Measurements from ENCODE around the gene SRM.
"Not testable (repeated sequence)": the region's sequence is repeated elsewhere in the genome, so short reads cannot be mapped to it uniquely, and the experiment has no call there.

SRM gene

DNA sequence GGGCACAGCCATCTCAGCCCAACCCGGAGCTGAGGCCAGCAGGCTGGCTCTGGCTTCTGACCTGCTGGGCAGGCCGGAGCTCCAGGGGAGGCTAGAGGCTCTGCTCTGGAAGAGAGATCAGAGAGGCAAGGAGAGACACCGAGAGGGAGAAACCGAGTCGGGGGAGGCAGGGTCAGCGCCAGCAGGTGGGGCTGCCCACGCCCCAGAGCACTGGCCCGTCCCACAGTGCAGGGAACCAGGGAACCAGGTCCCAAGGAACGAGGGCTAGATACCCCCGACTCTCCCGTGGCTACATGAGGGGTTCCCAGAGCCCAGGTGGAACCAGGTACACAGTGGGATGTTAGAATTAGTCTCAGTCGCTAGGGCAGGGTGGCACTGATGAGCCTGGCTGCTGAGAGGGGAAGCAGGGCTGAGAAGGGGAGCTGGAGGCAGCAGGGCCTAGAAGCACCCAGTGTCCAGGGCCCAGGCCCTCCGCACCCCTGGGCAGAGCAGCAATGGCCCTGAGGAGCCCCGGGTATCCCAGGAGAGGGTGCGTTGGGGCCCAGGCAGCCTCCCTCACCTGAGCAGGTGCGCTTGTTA is 14.9 kb downstream of the SRM start:
- no peak for DNase-seq (ENCODE audit: low read depth in 2 of 2)

DNA sequence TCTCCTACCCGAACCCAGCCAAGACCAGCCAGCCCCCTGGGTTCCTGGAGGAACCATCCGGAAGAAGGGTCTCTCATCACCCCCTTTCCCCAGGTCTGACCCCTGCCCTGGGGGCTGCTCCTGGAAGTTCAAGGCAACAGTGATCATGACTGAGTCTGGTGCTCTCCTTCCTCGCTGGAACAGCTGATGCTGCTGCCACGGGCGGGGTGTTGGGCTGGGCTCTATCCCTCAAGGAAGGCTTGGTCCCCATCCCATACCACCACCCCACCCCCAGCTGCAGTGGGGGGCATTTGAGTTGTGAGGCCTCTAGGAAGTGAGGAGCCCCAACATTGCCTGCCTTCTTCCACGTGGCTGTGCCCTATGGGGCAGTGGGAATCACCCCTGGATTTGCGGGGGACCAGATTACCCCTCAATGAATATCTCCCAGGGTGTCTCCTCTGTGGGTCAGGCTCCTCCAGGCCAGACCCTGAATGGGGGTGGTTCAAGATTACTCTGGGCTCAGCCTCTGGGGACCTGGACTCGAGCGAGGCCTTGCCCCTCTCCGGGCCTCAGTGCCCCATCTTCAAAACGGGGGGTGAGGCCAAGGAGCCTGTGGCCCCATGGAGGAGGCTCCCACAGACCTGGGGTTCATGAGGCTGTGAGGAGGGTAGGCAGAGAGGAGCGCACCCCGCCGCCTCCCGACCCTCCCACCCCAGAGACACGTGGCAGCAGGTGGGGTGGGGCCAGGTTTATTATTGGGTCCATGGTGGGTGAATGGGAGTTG is 15.6 kb downstream of the SRM start:
- no peak for DNase-seq (ENCODE audit: low read depth in 2 of 2)

- DNase-seq (ENCODE audit: low read depth in 2 of 2): no peak
These were observed 16.6 kb downstream of the SRM start for GRCh38 chr1:11042995-11043874.

DNA sequence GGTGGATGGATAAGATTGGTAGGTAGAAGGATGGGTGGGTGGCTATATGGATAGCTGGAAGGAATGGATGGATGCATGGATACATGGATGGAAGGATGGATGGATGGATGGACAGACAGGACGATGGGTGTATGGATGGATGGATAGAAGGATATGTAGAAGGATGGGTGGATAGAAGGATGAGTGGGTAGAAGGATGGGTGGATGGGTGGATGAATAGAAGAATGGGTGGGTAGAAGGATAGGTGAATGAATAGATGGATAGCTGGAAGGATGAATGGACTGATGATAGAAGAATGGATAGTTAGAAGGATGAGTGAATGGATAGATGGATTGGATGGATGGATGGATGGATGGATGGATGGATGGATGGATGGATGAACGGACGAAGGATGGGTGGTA is 17.8 kb downstream of the SRM start:
- no peak for DNase-seq (ENCODE audit: low read depth in 2 of 2)

DNA sequence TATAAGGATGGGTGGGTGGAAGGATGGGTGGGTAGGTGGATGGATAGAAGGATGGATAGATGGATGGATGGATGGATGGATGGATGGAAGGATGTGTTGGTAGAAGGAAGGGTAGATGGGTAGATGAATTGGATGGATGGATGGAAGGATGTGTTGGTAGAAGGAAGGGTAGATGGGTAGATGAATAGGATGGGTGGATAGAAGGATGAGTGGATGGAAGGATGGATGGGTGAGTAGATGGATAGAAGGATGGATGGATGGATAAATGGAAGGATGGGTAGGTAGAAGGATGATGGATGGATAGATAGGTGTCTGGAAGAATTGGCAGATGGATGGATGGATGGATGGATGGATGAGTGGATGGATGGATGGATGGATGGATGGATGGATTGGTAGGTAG is 18.8 kb downstream of the SRM start:
- no peak for DNase-seq (ENCODE audit: low read depth in 2 of 2)

- DNase-seq (ENCODE audit: low read depth in 2 of 2): not testable (repeated sequence)
These were observed 19.8 kb downstream of the SRM start for GRCh38 chr1:11040105-11040429.

DNA sequence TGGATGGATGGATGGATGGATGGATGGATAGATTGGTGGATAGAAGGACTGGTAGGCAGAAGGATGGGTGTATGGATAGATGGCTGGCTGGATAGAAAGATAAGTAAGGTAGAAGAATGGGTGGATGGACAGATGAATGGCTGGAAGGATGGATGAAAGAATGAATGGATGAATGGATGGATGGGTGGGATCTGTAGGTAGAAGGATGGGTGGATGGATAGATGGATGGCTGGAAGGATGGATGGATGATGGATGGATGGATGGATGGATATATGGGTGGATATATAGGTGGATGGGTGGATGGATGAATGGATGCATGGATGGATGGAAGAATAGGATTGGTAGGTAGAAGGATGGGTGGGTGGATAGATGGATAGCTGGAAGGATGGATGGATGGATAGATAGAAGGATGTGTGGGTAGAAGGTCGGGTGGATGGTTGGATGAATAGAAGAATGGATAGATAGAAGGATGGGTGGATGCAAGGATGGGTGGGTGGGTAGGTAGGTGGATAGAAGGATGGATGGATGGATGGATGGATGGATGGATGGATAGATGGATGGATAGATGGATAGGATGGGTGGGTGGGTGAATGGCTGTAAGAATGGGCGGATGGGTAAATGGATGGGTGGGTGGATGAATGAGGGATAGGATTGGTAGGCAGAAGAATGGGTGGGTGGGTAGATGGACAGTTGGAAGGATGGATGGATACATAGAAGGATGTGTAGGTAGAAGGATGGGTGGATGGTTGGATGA is 20.3 kb downstream of the SRM start:
- DNase-seq (ENCODE audit: low read depth in 2 of 2): no peak

DNA sequence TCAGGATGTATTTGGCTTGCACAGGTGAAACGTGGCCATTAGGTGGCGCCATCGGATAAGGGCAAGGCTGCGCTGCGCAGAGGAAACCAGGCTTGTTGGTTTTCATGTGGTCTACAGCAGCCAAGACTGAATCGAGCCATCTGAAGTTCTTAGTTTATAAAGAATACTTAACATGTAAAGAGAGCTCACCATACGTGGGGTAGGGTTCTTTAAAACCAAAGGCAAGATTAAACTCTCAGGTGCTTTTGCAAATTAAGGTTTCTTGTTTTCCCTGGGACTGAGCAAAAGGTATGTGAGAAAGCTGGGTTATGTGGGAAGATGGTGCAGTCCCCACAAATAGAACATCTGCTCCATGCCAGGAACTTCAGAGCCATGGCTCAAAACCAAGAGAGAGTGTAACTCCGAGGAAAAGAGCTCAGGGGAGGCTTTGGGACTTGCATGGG is 22.1 kb downstream of the SRM start:
- DNase-seq (ENCODE audit: low read depth in 2 of 2): peak; percentile 72 to 80

- DNase-seq (ENCODE audit: low read depth in 2 of 2): not testable (repeated sequence)
These were observed 22.6 kb downstream of the SRM start for GRCh38 chr1:11037019-11037739.

DNA sequence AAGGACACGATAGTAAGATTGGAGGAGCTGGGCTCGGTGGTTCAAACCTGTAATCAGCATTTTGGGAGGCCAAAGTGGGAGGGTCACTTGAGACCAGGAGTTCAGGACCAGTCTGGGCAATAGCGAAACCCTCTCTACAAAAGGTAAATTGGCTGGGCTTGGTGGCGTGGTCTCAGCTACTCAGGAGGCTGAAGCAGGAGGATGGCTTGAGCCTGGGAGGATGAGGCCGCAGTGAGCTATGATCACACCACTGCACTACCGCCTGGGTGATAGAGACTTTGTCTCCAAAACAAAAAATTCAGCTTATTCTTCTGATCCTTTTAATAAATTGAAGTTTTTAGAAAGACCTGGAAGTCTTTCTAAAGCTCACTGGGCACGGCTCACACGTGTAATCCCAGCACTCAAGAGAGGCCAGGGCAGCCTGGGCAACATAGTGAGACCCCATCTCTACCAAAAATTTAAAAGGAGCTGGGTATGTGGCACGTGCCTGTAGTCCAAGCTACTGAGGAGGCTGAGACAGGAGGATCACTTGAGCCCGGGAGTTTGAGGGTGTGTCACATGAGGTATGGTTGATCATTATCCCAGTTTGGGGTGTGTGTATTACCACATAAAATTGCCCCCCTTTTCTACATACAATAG is 28.1 kb downstream of the SRM start:
- DNase-seq (ENCODE audit: low read depth in 2 of 2): no peak

GRCh38 chr1:11030865-11031264 is 29.0 kb downstream of the SRM start:
- DNase-seq (ENCODE audit: low read depth in 2 of 2): no peak

- no peak for DNase-seq (ENCODE audit: low read depth in 2 of 2)
These were observed 31.8 kb downstream of the SRM start for GRCh38 chr1:11028018-11028417.

DNA sequence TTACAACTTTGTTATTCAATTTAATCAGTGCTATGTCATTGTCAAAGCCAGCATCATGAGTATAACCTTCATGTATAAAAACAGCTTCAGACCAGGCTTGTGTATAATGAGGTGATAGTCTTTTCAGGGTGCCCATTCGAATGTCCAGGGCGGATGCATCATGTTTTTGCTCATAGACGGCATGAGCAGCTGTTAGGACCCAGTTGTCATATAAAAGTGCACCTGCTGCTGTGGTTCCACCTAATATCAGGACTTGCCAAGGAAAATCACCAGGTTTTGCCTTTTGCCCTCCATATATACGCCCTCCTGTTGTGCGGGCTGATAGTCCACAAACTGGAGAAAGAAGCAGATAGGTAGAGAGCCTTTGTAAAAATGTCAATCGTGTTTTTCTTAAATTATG is 32.5 kb downstream of the SRM start:
- no peak for DNase-seq (ENCODE audit: low read depth in 2 of 2)

DNA sequence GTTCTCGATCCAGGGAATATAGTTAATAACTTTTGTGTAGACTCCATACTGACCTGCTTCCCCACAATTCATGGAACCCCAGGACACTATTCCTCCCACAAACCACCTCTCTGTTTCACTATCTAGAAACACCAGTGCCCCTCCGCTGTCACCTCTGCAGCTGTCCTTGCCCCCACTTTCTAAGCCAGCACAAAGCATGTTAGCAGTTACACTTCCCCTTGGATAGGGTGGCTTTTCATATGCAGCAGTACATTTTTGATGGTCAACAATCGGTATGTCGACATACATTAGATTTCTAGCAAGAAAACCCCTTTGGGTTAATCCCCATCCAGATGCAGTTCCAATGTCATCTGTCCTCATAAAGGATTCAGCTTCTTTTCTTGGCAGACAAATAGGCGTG is 32.9 kb downstream of the SRM start:
- no peak for DNase-seq (ENCODE audit: low read depth in 2 of 2)

DNA sequence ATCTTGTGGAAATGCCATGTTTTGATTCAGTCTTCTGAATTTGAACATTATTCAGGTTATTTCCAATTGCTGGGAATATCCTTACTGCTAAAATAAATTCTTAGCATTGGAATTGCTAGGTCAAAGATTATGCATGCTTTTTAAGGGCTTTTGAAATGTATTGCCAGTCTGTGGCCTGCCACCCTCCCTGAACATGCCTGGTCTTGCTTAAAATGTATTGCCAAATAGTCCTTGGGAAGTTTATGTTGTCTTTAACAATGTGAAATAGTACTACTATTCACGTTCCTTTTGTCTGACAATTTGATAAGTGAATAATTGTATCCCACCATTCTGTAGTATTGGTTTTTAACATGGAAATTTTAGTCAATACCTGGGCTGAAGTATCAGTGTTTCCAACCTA is 33.8 kb downstream of the SRM start:
- no peak for DNase-seq (ENCODE audit: low read depth in 2 of 2)

DNA sequence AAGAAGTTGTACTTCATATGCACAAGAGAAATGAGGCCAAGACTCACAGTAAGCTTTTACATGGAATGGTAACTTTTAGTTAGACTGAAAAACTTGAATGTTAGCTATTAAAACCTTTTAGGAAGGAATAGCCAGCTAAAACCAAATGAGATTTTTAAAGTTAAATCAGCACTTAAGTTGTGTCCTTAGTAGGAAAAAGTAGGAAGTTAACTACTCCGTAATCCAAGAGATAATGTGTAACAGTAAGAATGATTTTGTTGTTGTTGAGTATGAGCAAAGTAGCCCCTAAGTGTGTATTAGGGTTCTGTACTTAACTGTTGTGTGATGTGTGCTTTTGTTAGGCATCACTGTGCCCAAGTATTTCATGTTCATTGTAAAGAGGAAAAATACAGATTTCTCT is 34.2 kb downstream of the SRM start:
- DNase-seq (ENCODE audit: low read depth in 2 of 2): no peak

DNA sequence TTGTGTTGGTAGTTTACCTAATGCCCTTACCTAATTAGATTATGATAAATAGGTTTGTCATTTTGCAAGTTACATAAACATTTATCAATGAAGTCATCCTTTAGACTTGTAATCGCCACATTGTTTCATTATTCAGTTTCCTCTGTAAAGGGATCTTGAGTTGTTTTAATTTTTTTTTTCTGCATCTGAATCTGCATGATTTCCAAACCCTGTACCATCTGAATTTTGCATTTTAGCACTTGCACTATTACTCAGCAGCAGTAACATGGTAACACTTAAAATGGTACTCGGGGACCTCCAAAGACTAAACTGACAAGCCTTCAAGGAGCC is 35.0 kb downstream of the SRM start:
- DNase-seq (ENCODE audit: low read depth in 2 of 2): no peak

GRCh38 chr1:11024154-11024873 is 35.5 kb downstream of the SRM start:
- DNase-seq (ENCODE audit: low read depth in 2 of 2): no peak

GRCh38 chr1:11023201-11023600 is 36.6 kb downstream of the SRM start:
- DNase-seq (ENCODE audit: low read depth in 2 of 2): no peak

- no peak for DNase-seq (ENCODE audit: low read depth in 2 of 2)
These were observed 39.8 kb downstream of the SRM start for GRCh38 chr1:11019971-11020370.
